Glomerular visceral epithelial cell (primary cell): Measurements from ENCODE around the gene KBTBD2.
A peak's percentile ranks its signal among the peaks of the same experiment; 100 is the strongest.
"Not testable (repeated sequence)": the region's sequence is repeated elsewhere in the genome, so short reads cannot be mapped to it uniquely, and the experiment has no call there.

Experiments
- DNase-seq: peaks from one replicate; pipeline ENCODE4 v3.0.0-alpha.2; 2016; ENCODE audit errors: extremely low spot score

The KBTBD2 gene

GRCh38 chr7:32855837-32856775 is 35.5 kb downstream of the KBTBD2 start:
- not testable (repeated sequence) for DNase-seq

- DNase-seq: not testable (repeated sequence)
Observed at GRCh38 chr7:32850654-32851053, 40.9 kb downstream of the KBTBD2 start.

GRCh38 chr7:32848655-32849054 is 42.9 kb downstream of the KBTBD2 start:
- DNase-seq: not testable (repeated sequence)

GRCh38 chr7:32846630-32847225 is 44.8 kb downstream of the KBTBD2 start:
- peak; percentile 58 for DNase-seq

GRCh38 chr7:32844748-32845147 is 46.8 kb downstream of the KBTBD2 start:
- peak; percentile 24 for DNase-seq

- DNase-seq: peak; percentile 11
Observed at GRCh38 chr7:32843763-32844162, 47.8 kb downstream of the KBTBD2 start.

- DNase-seq: not testable (repeated sequence)
Observed at GRCh38 chr7:32839846-32840245, 51.7 kb downstream of the KBTBD2 start.

- not testable (repeated sequence) for DNase-seq
Observed at GRCh38 chr7:32828996-32829752, 62.4 kb downstream of the KBTBD2 start.
